Fibroblast of skin of abdomen (primary cell): ENCODE results near the gene CNPPD1.

ENCODE experiments used
- DNase-seq: peaks from one replicate; pipeline ENCODE4 v3.0.0-alpha.2; 2013

CNPPD1 gene

DNA sequence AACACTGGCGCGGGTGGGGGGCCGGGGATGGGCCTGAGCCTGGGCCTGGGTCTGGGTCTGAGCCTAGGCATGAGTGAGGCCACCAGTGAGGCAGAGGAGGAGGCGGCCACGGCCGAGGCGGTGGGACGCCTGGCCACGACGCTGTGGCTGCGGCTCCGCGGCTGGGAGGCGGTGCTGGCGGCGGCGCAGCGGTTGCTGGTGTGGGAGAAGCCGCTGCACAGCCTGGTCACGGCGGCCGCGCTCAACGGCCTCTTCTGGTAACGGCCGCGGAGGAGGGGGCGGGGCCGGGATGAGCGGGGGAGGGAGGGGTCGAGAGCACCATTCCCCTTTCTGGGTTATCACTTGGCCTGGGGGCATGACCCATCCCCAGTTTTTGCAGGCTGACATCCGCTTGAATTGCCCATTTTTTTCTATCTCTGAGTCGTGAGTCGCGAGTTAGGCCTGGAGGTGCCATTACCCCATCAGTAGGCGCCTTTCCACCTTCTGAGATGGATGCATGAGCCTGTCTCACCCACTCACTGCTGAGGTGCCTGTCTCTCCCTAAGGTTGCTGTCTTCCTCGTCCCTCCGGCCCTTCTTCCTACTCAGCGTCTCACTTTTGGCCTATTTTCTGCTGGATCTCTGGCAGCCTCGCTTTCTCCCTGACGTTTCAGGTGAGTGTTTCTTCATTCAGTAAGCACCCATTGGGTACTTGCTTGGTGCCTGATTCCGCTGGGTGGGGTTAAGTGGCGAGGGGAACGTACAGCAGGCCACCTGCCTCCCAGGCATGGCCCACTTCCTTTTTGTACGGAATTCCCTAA, 1.9 kb upstream of the CNPPD1 start:
- no peak for DNase-seq

DNA sequence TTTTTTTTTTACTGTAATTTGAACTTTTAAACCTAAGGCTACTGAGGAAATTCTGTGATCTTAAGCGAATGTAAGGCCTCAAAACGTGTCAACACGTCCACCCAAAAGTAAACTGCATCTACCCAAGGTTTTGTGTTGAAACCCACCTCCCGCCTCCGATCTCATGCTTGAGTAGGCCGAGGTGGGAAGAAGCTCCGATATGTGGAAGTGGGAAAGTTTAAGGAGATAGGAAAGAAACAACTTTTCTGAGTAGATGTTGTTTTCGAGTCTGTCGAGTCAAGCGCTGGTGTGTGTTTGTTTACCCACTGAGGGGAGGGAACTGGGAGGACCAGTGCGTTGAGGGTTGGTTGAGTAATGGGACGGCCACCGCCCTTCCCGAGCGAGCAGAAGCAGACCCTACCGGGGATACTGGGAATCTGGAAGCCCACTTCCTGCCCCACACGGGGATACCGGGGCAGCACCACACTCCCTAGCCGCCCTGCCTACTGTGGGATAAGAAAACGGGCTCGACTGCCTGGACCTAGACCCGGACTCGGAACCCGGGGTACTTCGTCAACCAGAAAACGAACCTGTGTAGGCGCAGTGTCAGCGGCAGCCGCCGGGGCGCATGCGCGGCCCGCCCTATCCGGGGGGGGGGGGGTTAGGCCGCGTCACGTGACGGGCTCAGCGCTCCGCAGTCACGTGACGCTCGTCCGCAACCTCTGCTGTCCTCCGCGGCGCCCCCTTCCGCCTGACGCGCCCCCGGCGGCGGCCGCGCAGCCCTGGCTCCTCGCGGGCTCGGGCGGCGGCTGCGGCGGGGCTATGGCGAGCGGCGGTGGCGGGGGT, 1.0 kb upstream of the CNPPD1 start, which contains the start of gene RETREG2:
TSS of gene RETREG2 (plus strand) at position 724 of the 825 bp plus-strand sequence. CDS start at position 802, 78 bp downstream.
- DNase-seq = peak; percentile 87

- DNase-seq = peak; percentile 31
Observed at GRCh38 chr2:219175928-219176817, 552 bp downstream of the CNPPD1 start.

DNA sequence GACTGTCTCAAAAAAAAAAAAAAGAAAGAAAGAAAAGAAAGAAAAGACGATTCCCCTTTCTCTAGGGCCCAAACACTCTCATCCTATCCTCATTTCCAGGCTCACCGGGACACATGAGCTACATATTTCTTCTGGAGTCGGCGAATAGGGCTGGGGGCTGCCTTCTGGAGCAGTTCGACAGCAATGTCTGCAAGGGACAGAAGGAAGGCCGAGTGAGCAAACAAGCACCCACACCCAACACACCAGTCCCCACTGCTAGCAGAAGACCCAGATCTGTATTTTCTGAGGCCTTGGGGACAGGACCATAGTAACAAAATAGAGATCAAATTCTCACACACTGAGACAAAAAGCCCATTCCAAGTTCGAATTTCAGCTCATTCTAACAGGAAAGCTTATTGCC, 1.2 kb downstream of the CNPPD1 start:
- no peak for DNase-seq

- no peak for DNase-seq
Observed at GRCh38 chr2:219174801-219175200, 1.9 kb downstream of the CNPPD1 start.

DNA sequence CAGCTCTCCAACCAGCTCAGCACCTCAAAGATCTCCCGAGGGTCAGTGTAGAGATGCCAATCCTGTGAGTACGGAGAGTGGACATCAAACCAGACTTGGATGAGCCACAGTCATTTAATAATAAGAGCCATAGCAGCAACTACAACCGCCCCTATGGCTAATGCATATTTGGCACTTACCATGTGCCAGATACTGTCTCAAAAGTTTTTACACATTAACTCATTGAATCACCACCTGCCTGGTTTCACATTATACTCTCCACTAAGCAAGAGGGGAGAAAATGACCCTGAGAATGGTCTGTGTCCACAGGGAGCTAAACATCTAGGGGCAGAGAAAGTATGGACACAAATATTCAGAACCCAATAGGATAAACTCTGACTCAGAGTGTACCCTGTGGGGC, 2.6 kb downstream of the CNPPD1 start:
- no peak for DNase-seq

DNA sequence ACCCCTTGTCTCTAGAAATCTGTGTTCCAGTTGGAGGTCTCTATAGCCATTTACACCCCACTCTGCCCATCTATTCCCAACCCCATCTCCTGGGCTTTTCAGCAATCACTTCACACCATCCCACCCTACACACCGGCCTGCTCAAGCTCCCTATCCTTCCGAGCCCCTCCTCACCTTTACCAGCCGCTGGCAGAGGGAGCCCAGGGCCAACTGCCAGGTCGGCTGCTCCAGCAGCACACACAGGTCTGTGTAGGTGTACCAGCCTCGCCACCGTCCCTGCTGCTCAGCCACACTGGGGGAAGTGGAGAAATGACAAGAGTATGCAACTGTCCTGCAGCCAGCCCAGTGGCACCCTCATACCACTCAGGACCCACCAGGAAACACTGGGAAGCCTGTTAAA, 3.5 kb downstream of the CNPPD1 start:
- no peak for DNase-seq

- no peak for DNase-seq
Observed at GRCh38 chr2:219172231-219173154, 4.2 kb downstream of the CNPPD1 start.

- peak; percentile 76 for DNase-seq
Observed at GRCh38 chr2:219171231-219171651, 5.5 kb downstream of the CNPPD1 start.

- DNase-seq = no peak
Observed at GRCh38 chr2:219169930-219170654, 6.6 kb downstream of the CNPPD1 start, which contains the start of gene SLC23A3. TSS of gene SLC23A3 (minus strand) at chr2:219170029. CDS start at chr2:219169984, 45 bp downstream.

DNA sequence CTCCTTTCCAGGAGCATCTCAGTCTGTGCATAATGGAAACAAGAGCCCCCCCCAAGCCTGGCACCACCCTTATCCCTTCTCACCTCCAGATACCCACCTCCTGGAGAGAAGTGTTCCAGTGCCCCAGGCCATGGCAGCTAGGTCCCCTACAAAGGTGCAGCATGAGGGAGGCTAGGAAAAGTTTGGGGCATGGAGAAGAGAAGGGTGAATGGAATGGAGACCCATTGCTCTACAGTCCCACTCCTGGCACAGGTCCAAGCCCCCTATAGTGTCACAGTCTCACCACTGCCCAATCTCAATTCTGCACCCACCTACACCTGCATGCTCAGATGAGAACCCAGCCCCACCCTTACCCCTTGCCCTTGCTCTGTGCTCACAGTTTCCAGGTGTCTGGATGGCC, 7.8 kb downstream of the CNPPD1 start:
- DNase-seq = no peak

GRCh38 chr2:219168526-219168925, 8.2 kb downstream of the CNPPD1 start:
- no peak for DNase-seq

GRCh38 chr2:219167997-219168396, 8.7 kb downstream of the CNPPD1 start:
- DNase-seq = no peak

- DNase-seq = no peak
Observed at GRCh38 chr2:219165058-219165911, 11.4 kb downstream of the CNPPD1 start.

DNA sequence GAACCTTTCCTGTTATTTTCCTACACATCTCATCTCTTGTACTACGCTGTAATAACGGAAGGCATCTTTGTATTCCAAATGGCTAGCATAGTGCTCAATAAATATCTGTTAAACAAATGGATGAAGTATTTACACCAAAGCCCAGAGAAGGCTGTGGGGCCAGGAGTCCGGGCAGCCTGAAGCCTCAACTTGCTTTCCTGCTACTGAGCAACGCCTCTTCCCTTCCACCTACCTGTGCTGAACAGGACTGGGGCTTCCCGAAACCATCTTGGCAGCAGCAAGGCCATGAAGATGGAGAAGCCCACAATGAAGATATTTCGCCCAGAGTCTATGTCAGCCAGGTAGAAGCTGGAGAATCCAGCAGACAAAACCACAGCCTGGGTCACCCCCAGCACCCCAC, 13.6 kb downstream of the CNPPD1 start:
- no peak for DNase-seq

DNA sequence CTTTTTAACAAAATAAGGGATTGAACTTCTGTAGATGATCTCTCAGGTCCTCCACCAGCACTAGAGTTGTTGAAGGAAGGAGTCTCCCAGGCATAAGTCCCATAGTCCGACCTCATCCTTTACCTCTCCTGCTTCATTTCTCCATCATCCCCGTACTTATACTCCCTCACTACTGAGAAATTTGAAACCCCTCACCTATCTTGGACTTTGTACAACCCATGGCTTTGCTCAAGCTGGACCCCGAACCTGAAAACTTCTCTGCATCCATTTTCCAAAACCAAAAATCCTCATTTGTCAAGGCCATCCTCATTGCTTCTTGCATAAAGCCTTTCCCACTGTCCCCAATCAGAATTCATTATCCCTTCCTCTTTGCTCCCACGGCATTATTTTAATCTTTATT, 15.6 kb downstream of the CNPPD1 start:
- no peak for DNase-seq

DNA sequence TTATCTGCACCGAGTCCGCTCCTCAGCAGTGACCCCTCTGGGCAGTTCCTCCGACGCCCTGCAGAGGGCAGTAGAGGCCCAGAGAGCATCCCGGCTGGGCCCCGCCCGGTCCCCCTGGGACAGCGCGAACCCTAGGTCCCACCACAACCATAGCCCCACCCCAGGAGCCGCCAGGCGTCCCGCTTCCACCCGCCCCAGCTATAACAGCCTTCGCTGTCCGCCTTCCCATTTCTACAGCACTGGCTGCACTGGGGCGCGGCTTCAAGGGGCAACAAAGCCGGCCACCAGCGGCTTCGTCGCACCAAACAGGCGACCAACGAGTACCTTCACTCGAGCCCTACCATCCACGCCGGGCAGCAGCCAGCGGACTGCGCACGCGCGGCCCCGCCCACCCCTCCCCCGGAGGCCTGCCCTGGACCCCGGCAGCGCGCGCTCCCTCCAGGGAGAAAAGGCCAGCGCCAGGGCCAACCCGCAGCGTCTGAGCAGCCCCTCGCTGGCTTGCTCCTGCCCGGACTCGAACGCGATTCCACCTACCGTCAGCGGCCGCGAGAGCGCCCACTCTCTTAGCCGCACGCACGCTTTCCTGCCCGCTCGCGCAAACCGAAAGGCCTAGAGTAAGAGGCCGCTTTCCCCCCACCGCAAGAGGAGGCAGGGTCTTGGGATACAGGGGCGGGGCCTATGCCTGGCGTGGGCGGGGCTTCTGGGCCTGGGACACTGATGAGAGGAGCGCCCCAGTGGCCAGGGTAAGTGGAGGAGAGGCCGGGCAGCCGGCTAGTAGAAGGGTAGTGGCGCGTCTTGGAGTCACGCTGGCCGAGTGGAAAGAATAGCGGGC, 16.3 kb downstream of the CNPPD1 start, which contains the start of gene NHEJ1:
TSS of gene NHEJ1 (minus strand) at position 630 of the 832 bp plus-strand sequence. CDS start 2,453 bp downstream, outside the sequence.
- peak; percentile 94 for DNase-seq

GRCh38 chr2:219159771-219160185, 16.9 kb downstream of the CNPPD1 start:
- DNase-seq = peak; percentile 5
